Gastrocnemius medialis (tissue), 4 donors: ENCODE results near the gene RPL13. TPM values are rescaled to one million over a fixed set of nuclear protein-coding genes. Genes with fewer than 3 reads are reported as not detected.

Source experiments
- ATAC-seq, 2 donors: fragments of 150-250 bp; one replicate each; pipeline ENCODE4 v1.9.1; 2016
- DNase-seq, 2 donors: peaks; one replicate each; pipeline ENCODE4 v3.0.0-alpha.2; 2019
- H3K27ac ChIP-seq, 4 donors: fragments of 200-600 bp; sonication (generic); 1 replicate in 1 of 4; 2 replicates in 3 of 4; pipeline ENCODE4 v1.5.1; 2016 to 2018; ENCODE audit warnings: mild to moderate bottlenecking in 2 of 4, moderate library complexity in 1 of 4
- H3K27me3 ChIP-seq, 3 donors: fragments of 200-600 bp; sonication (generic) in 2 of 3; 1 replicate in 1 of 3; 2 replicates in 2 of 3; pipeline versions ENCODE4 v1.5.1 to v1.6.0; 2016 to 2019; ENCODE audit warnings: mild to moderate bottlenecking in 1 of 3, moderate library complexity in 1 of 3
- H3K36me3 ChIP-seq, 2 donors: fragments of 200-600 bp; sonication (generic) in 1 of 2; one replicate each; pipeline ENCODE4 v1.5.1; 2017 to 2018
- H3K4me1 ChIP-seq, 2 donors: fragments of 200-600 bp; sonication (generic) in 1 of 2; one replicate each; pipeline ENCODE4 v1.5.1; 2016 to 2017; ENCODE audit warnings: mild to moderate bottlenecking in 2 of 2
- H3K4me3 ChIP-seq, 4 donors: fragments of 200-600 bp; sonication (generic) in 3 of 4; 1 replicate in 1 of 4; 2 replicates in 3 of 4; pipeline ENCODE4 v1.5.1; 2016 to 2019; ENCODE audit warnings: mild to moderate bottlenecking in 2 of 4
- H3K9me3 ChIP-seq, 3 donors: fragments of 200-600 bp; sonication (generic) in 2 of 3; 1 replicate in 1 of 3; 2 replicates in 2 of 3; pipeline ENCODE4 v1.5.1; 2016 to 2019
- CTCF ChIP-seq, 5 experiments: fragments of 450-650 bp in 3 of 5; fragments of 200-600 bp in 2 of 5; sonication (generic) in 2 of 5; IDR thresholded peaks in 4 of 5; conservative IDR thresholded peaks in 1 of 5; 1 replicate in 4 of 5; 2 replicates in 1 of 5; pipeline ENCODE4 v1.5.1; 2016 to 2019; ENCODE audit warnings: antibody characterized with exemption in 5 of 5, mild to moderate bottlenecking in 3 of 5, moderate library complexity in 3 of 5
- POLR2A ChIP-seq, 2 donors: fragments of 450-650 bp; IDR thresholded peaks; one replicate each; pipeline ENCODE4 v1.6.1; 2017; ENCODE audit warnings: antibody characterized with exemption in 2 of 2, mild to moderate bottlenecking in 2 of 2, moderate library complexity in 2 of 2
- in situ Hi-C, 4 donors: fragments of 200-750 bp; cut with MboI; loops; one replicate each; pipeline versions ENCODE4 v1.15.0 to v1.8.0; 2017; ENCODE audit warnings: low sequenced_read_pairs in 4 of 4
- intact Hi-C: fragments of 100-400 bp; cut with DNase I; formaldehyde crosslinking; loops from one replicate; pipeline ENCODE4 v1.15.1; 2023; ENCODE audit warnings: low total_unique reads
- total RNA-seq, 4 donors: library from RNA; depleted of rRNA; stranded (reverse); fragments of >200 nt; gene quantifications; one replicate each; pipeline versions ENCODE4 v1.1.0 to v1.2.3, GENCODE V29; 2016

The RPL13 gene
- total RNA-seq, 4 donors from 2014 or later, result 4,295 to 5,889 (median 4,806) TPM

- intact Hi-C loops, result no loop called here
- Histone ChIP-seq H3K27ac (no peak overlapping the region), H3K27me3 (no peaks in the 10 kb centered on the region), H3K4me3 (no peak overlapping the region), H3K9me3 (no peaks in the 10 kb centered on the region), H3K4me1 (no peaks in the 10 kb centered on the region), H3K36me3 (peaks cover 0 to 79% of the 10 kb centered on the region in 2 donors)
- ATAC-seq (no peak), DNase-seq (no peak)
- in situ Hi-C loops, result no loop called here
- no peak for TF ChIP-seq POLR2A (IDR thresholded peaks at IDR 0.05)
- no peak for TF ChIP-seq CTCF (IDR thresholded peaks at IDR 0.05 in 4 of 5, conservative IDR thresholded peaks at IDR 0.05 in 1 of 5)
These were observed 15.2 kb upstream of the RPL13 start for GRCh38 chr16:89545044-89545830.

- Histone ChIP-seq H3K4me3 (no peak overlapping the region), H3K9me3 (no peaks in the 10 kb centered on the region), H3K4me1 (no peaks in the 10 kb centered on the region), H3K36me3 (peaks cover 0 to 86% of the 10 kb centered on the region in 2 donors), H3K27ac (no peak overlapping the region), H3K27me3 (no peaks in the 10 kb centered on the region)
- no peak for ATAC-seq
- in situ Hi-C loops, result no loop called here
- intact Hi-C loops, result no loop called here
- DNase-seq, result no peak
- TF ChIP-seq CTCF (IDR thresholded peaks at IDR 0.05 in 4 of 5, conservative IDR thresholded peaks at IDR 0.05 in 1 of 5) (no peak), POLR2A (IDR thresholded peaks at IDR 0.05) (no peak)
These were observed 14.5 kb upstream of the RPL13 start for GRCh38 chr16:89545831-89546574.

- DNase-seq, result no peak
These were observed 13.7 kb upstream of the RPL13 start for GRCh38 chr16:89546781-89547180.

GRCh38 chr16:89547291-89547690, 13.2 kb upstream of the RPL13 start:
- Histone ChIP-seq H3K4me1 (no peaks in the 10 kb centered on the region), H3K27me3 (no peaks in the 10 kb centered on the region), H3K4me3 (no peak overlapping the region), H3K36me3 (peaks cover 0 to 88% of the 10 kb centered on the region in 2 donors), H3K9me3 (no peaks in the 10 kb centered on the region), H3K27ac (no peak overlapping the region)
- TF ChIP-seq POLR2A (IDR thresholded peaks at IDR 0.05) (no peak), CTCF (IDR thresholded peaks at IDR 0.05 in 4 of 5, conservative IDR thresholded peaks at IDR 0.05 in 1 of 5) (no peak)
- intact Hi-C loops (no loop called here), in situ Hi-C loops (no loop called here)
- ATAC-seq (no peak), DNase-seq (no peak)

More at GRCh38 chr16:89546781-89547180, 13.7 kb upstream of the RPL13 start:
- no peak for ATAC-seq
- Histone ChIP-seq H3K36me3 (peaks cover 0 to 88% of the 10 kb centered on the region in 2 donors), H3K27ac (no peak overlapping the region), H3K9me3 (no peaks in the 10 kb centered on the region), H3K27me3 (no peaks in the 10 kb centered on the region), H3K4me1 (no peaks in the 10 kb centered on the region), H3K4me3 (no peak overlapping the region)
- TF ChIP-seq POLR2A (IDR thresholded peaks at IDR 0.05) (no peak), CTCF (IDR thresholded peaks at IDR 0.05 in 4 of 5, conservative IDR thresholded peaks at IDR 0.05 in 1 of 5) (no peak)
- in situ Hi-C loops, result no loop called here
- intact Hi-C loops, result no loop called here
